IMR-90 (cell line): Measurements from ENCODE around the gene EPS15. TPM values are rescaled to one million over a fixed set of nuclear protein-coding genes. Genes with fewer than 3 reads are reported as not detected.

ENCODE experiments used
- ATAC-seq: fragments of 200-7000 bp; cut with Tn5 transposase; 2 replicates; pipeline ENCODE4 v1.9.1; 2020; ENCODE audit warnings: low read depth, mild to moderate bottlenecking, moderate library complexity
- BruUV-seq: library from RNA; stranded (reverse); fragments of 400-500 nt; replicated peaks from 2 replicates; lab custom pipeline; 2021; lab: Mats Ljungman, UMichigan
- CTCF ChIA-PET: fragments of 300-600 bp; formaldehyde crosslinking; extraction: SDS; loops from one replicate; lab custom pipeline; 2021; ENCODE audit warnings: antibody characterized with exemption; lab: Yijun Ruan, JAX
- POLR2A ChIA-PET: fragments of 300-600 bp; sonication (Branson Sonifier 250); formaldehyde crosslinking; loops from one replicate; lab custom pipeline; 2022; ENCODE audit warnings: antibody characterized with exemption; ENCODE audit not compliant: unreplicated experiment; lab: Charles Lee
- DNase-seq: peaks from one replicate; pipeline ENCODE4 v3.0.0; 2013
- H2AFZ ChIP-seq: replicated peaks from 2 replicates; pipeline ENCODE3; 2013; ENCODE audit warnings: low read length, mild to moderate bottlenecking; ENCODE audit not compliant: poor library complexity
- H2AK5ac ChIP-seq: 2 replicates; pipeline ENCODE4 v1.6.1; 2013; ENCODE audit warnings: low read depth, low read length, inconsistent platforms
- H2AK9ac ChIP-seq: replicated peaks from 2 replicates; pipeline ENCODE3; 2013; ENCODE audit warnings: mild to moderate bottlenecking, low read depth, low read length, moderate library complexity; ENCODE audit not compliant: poor library complexity
- H2BK120ac ChIP-seq: 2 replicates; pipeline ENCODE4 v1.6.1; 2013; ENCODE audit warnings: low read depth, low read length, inconsistent platforms
- H2BK15ac ChIP-seq: 3 replicates; pipeline ENCODE4 v1.6.1; 2013; ENCODE audit warnings: low read depth, low read length, inconsistent platforms
- H2BK20ac ChIP-seq: 2 replicates; pipeline ENCODE4 v1.6.1; 2013; ENCODE audit warnings: low read depth, mild to moderate bottlenecking, inconsistent platforms, low read length, moderate library complexity
- H2BK5ac ChIP-seq: 2 replicates; pipeline ENCODE4 v1.6.1; 2013; ENCODE audit warnings: mild to moderate bottlenecking, low read depth, low read length, inconsistent platforms; ENCODE audit not compliant: poor library complexity, severe bottlenecking
- H3K14ac ChIP-seq: replicated peaks from 2 replicates; pipeline ENCODE4 v1.6.1; 2013; ENCODE audit warnings: low read depth, low read length, inconsistent platforms
- H3K18ac ChIP-seq: 2 replicates; pipeline ENCODE4 v1.6.1; 2013; ENCODE audit warnings: low read depth, low read length, control low read depth
- H3K23ac ChIP-seq: 2 replicates; pipeline ENCODE4 v1.6.1; 2013; ENCODE audit warnings: low read depth, low read length, inconsistent platforms
- H3K27ac ChIP-seq: 2 replicates; pipeline ENCODE4 v1.5.1; 2013; ENCODE audit warnings: mild to moderate bottlenecking, control low read depth, low read length; ENCODE audit not compliant: insufficient read depth
- H3K27me3 ChIP-seq: 2 replicates; pipeline ENCODE4 v1.6.1; 2013; ENCODE audit warnings: low read length; ENCODE audit not compliant: control insufficient read depth, insufficient read depth
- H3K36me3 ChIP-seq: 2 replicates; pipeline ENCODE4 v1.6.1; 2013; ENCODE audit warnings: low read length, mixed read lengths; ENCODE audit not compliant: control insufficient read depth, insufficient read depth
- H3K4ac ChIP-seq: 2 replicates; pipeline ENCODE4 v1.6.1; 2013; ENCODE audit warnings: low read depth, low read length, inconsistent platforms
- H3K4me1 ChIP-seq: 2 replicates; pipeline ENCODE4 v1.6.1; 2013; ENCODE audit warnings: low read length, mixed read lengths; ENCODE audit not compliant: control insufficient read depth, insufficient read depth
- H3K4me2 ChIP-seq: 2 replicates; pipeline ENCODE4 v1.6.1; 2013; ENCODE audit warnings: low read depth, mild to moderate bottlenecking, control low read depth, low read length, moderate library complexity
- H3K4me3 ChIP-seq: 2 replicates; pipeline ENCODE4 v1.5.1; 2013; ENCODE audit warnings: low read depth, mild to moderate bottlenecking, control low read depth, low read length, moderate library complexity; ENCODE audit not compliant: insufficient read depth
- H3K56ac ChIP-seq: 2 replicates; pipeline ENCODE4 v1.6.1; 2013; ENCODE audit warnings: low read length, inconsistent platforms; ENCODE audit not compliant: insufficient read depth; ENCODE audit errors: extremely low read depth
- H3K79me1 ChIP-seq, 2 experiments: 2 replicates each; pipeline ENCODE4 v1.6.1; 2013; ENCODE audit warnings: low read length in 2 of 2, inconsistent platforms in 1 of 2, low read depth in 1 of 2
- H3K9ac ChIP-seq: 2 replicates; pipeline ENCODE4 v1.6.1; 2013; ENCODE audit warnings: low read depth, low read length, control low read depth
- H3K9me1 ChIP-seq: 2 replicates; pipeline ENCODE4 v1.6.1; 2013; ENCODE audit warnings: low read length, inconsistent platforms; ENCODE audit not compliant: insufficient read depth
- H3K9me3 ChIP-seq: 2 replicates; pipeline ENCODE4 v1.6.1; 2013; ENCODE audit warnings: low read length; ENCODE audit not compliant: control insufficient read depth, insufficient read depth
- H4K20me1 ChIP-seq: 2 replicates; pipeline ENCODE4 v1.6.1; 2013; ENCODE audit warnings: low read length, inconsistent platforms; ENCODE audit not compliant: insufficient read depth
- H4K5ac ChIP-seq: 2 replicates; pipeline ENCODE4 v1.6.1; 2013; ENCODE audit warnings: mild to moderate bottlenecking, low read depth, low read length, control low read depth
- H4K8ac ChIP-seq, 2 experiments: 2 replicates each; pipeline ENCODE4 v1.6.1; 2013; ENCODE audit warnings: low read depth in 2 of 2, low read length in 2 of 2, control low read depth in 1 of 2, inconsistent platforms in 1 of 2
- H4K91ac ChIP-seq: 2 replicates; pipeline ENCODE4 v1.6.1; 2013; ENCODE audit warnings: low read depth, low read length, inconsistent platforms; ENCODE audit not compliant: insufficient read depth
- BHLHE40 ChIP-seq: fragments of 150-350 bp; IDR thresholded peaks from 2 replicates; pipeline ENCODE4 v1.6.1; 2016; ENCODE audit warnings: mild to moderate bottlenecking, low read depth, low read length
- CHD1 ChIP-seq: IDR thresholded peaks from 2 replicates; pipeline ENCODE4 v1.6.1; 2012; ENCODE audit warnings: low read depth, low read length, improper control_type of control experiment
- FOS ChIP-seq: fragments of 150-350 bp; IDR thresholded peaks from 2 replicates; pipeline ENCODE4 v1.6.1; 2016; ENCODE audit warnings: low read depth, low read length
- MAFK ChIP-seq: IDR thresholded peaks from 2 replicates; pipeline ENCODE4 v1.6.1; 2012; ENCODE audit warnings: low read depth, low read length, improper control_type of control experiment
- MAZ ChIP-seq: IDR thresholded peaks from 2 replicates; pipeline ENCODE4 v1.6.1; 2012; ENCODE audit warnings: low read depth, mild to moderate bottlenecking, low read length, improper control_type of control experiment, moderate library complexity, borderline replicate concordance
- MXI1 ChIP-seq: IDR thresholded peaks from 2 replicates; pipeline ENCODE4 v1.6.1; 2012; ENCODE audit warnings: low read depth, mild to moderate bottlenecking, low read length, moderate library complexity, borderline replicate concordance
- POLR2A ChIP-seq: IDR thresholded peaks from 2 replicates; pipeline ENCODE4 v1.6.1; 2012; ENCODE audit warnings: mild to moderate bottlenecking, low read depth, low read length
- SMC3 ChIP-seq: fragments of 150-350 bp; IDR thresholded peaks from 2 replicates; pipeline ENCODE4 v1.6.1; 2016; ENCODE audit warnings: low read depth, mild to moderate bottlenecking, antibody characterized with exemption, low read length, moderate library complexity
- USF2 ChIP-seq: fragments of 150-350 bp; IDR thresholded peaks from 2 replicates; pipeline ENCODE4 v1.6.1; 2017; ENCODE audit warnings: mild to moderate bottlenecking, antibody characterized with exemption, low read length, low read depth
- WGBS, 2 experiments: methylation state at CpG; one replicate each; pipeline versions ENCODE4 v1.1.5 to v1.1.7; 2013; ENCODE audit warnings: missing lambda C conversion rate in 2 of 2; ENCODE audit not compliant: insufficient read length in 1 of 2; ENCODE audit errors: extremely low coverage in 2 of 2; 5-methylcytosine and 5-hydroxymethylcytosine counted together
- dilution Hi-C: fragments of 300-500 bp; cut with HindIII; formaldehyde crosslinking; loops from one replicate; pipeline ENCODE4 v1.14.3; 2018; ENCODE audit warnings: low sequenced_read_pairs; ENCODE audit not compliant: unreplicated experiment
- in situ Hi-C: fragments of 300-500 bp; cut with MboI; formaldehyde crosslinking; loops from 3 replicates; pipeline ENCODE4 v1.14.3; 2019; ENCODE audit warnings: low sequenced_read_pairs, inconsistent platforms, mixed read lengths
- intact Hi-C: fragments of 100-400 bp; cut with micrococcal nuclease; formaldehyde crosslinking; loops from 2 replicates; pipeline ENCODE4 v1.10.0; 2022
- polyA plus RNA-seq, 3 experiments: library from polyadenylated mRNA; depleted of rRNA; stranded (reverse); fragments of >200 nt; gene quantifications; 2 replicates each; pipeline ENCODE4 v1.2.3, GENCODE V29; 2012; ENCODE audit warnings: low replicate concordance in 1 of 3
- total RNA-seq: library from RNA; depleted of rRNA; stranded (reverse); fragments of >200 nt; gene quantifications from 2 replicates; pipeline ENCODE4 v1.2.3, GENCODE V29; 2012
- TF ChIP-seq, protein P1 (sequence below): conservative IDR thresholded peaks from 2 replicates; pipeline ENCODE4 v1.5.1; 2012; ENCODE audit warnings: mild to moderate bottlenecking, low read depth, low read length, improper control_type of control experiment

Gene EPS15
- total and polyA plus RNA-seq, 2 of the 4 experiments (the other 2 are of a cell fraction) = 17.6 to 38.0 TPM

DNA sequence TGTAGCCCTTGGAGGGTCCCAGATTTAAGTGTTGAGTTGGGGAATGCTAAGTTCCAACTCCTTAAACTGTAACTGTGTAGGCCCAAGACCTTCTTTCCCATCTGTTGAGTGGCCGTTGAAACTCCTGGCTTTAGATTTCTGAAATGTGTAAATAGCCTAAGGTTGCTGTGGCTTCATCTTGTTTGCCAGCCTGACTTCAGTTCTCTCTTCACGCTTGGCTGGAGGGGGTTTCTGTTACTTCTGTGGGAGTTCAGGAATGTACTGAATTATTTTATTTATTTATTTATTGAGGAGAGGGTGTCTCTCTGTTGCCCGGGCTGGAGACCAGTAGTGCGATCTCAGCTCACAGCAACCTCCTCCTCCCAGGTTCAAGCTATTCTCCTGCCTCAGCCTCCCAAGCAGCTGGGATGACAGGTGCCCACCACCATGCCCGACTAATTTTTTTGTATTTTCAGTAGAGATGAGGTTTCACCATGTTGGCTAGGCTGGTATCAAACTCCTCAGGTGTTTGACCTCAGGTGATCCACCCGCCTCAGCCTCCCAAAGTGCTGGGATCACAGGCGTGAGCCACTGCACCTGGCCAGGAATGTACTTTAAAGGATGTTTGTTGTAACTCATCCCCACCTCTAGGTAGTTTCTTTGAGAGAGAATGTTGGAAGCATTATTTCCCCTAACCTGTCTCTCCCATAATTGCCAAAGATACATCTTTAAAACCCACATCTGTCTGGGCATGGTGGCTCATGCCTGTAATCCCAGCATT is 194.6 kb downstream of the EPS15 start:
- Histone ChIP-seq H4K91ac (no peak overlapping the region), H3K4me2 (no peak overlapping the region), H3K9me3 (no peaks in the 10 kb centered on the region; the same call in 1 of the 2 replicates), H3K27me3 (peaks cover 4% of the 10 kb centered on the region; the same call in 1 of the 2 replicates), H3K56ac (no peak overlapping the region), H2BK120ac (no peak overlapping the region), H3K14ac (no peak overlapping the region), H4K8ac (no peak overlapping the region), H4K20me1 (no peaks in the 10 kb centered on the region), H2BK5ac (no peak overlapping the region), H3K4me1 (peaks cover 2% of the 10 kb centered on the region), H3K27ac (no peak overlapping the region), H3K4me3 (no peak overlapping the region), H3K36me3 (no peaks in the 10 kb centered on the region), H2BK15ac (no peak overlapping the region), H3K9ac (no peak overlapping the region), H2AFZ (no peak overlapping the region), H2AK9ac (no peak overlapping the region), H3K23ac (no peak overlapping the region), H3K9me1 (no peaks in the 10 kb centered on the region), H3K79me1 (no peaks in the 10 kb centered on the region), H3K18ac (no peak overlapping the region), H2BK20ac (no peak overlapping the region), H3K4ac (no peak overlapping the region), H4K5ac (no peak overlapping the region), H2AK5ac (no peak overlapping the region)
- no peak for ATAC-seq
- TF ChIP-seq FOS = no peak
- TF ChIP-seq BHLHE40 = no peak
- no peak for TF ChIP-seq MAZ
- TF ChIP-seq CHD1 = no peak
- no peak for TF ChIP-seq POLR2A
- no peak for TF ChIP-seq MXI1
- no peak for TF ChIP-seq SMC3
- no peak for TF ChIP-seq MAFK
- TF ChIP-seq USF2 = no peak
- TF ChIP-seq, protein P1, sequence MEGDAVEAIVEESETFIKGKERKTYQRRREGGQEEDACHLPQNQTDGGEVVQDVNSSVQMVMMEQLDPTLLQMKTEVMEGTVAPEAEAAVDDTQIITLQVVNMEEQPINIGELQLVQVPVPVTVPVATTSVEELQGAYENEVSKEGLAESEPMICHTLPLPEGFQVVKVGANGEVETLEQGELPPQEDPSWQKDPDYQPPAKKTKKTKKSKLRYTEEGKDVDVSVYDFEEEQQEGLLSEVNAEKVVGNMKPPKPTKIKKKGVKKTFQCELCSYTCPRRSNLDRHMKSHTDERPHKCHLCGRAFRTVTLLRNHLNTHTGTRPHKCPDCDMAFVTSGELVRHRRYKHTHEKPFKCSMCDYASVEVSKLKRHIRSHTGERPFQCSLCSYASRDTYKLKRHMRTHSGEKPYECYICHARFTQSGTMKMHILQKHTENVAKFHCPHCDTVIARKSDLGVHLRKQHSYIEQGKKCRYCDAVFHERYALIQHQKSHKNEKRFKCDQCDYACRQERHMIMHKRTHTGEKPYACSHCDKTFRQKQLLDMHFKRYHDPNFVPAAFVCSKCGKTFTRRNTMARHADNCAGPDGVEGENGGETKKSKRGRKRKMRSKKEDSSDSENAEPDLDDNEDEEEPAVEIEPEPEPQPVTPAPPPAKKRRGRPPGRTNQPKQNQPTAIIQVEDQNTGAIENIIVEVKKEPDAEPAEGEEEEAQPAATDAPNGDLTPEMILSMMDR = no peak
- POLR2A ChIA-PET = no interaction called here
- DNase-seq = no peak
- BruUV-seq = no TSS peak
- dilution Hi-C loops (no loop called here), intact Hi-C loops (no loop called here), in situ Hi-C loops (no loop called here)
- CTCF ChIA-PET = no interaction called here
- WGBS, 2 experiments = no CpG with 5 or more reads among the region's 7 CpGs
